Stimulated activated memory B cell treated with anti-CD40 and anti-IgM and Interleukin-4, amounts not matched to agents 10 μg/mL and 1 μg/mL and 100 μg/mL, for 72 hours (primary cell): Measurements from ENCODE around the gene ATAD3A.
"Not testable (repeated sequence)": the region's sequence is repeated elsewhere in the genome, so short reads cannot be mapped to it uniquely, and the experiment has no call there.

ENCODE experiments used
- ATAC-seq: fragments of 150-1000 bp; cut with Tn5 transposase; 2 replicates; pipeline ENCODE4 v1.10.0; 2021
- H3K27ac Mint-ChIP-seq: one replicate; pipeline ENCODE4 v1.8.0; 2022; ENCODE audit warnings: mild to moderate bottlenecking, mixed read lengths
- H3K27me3 Mint-ChIP-seq: one replicate; pipeline ENCODE4 v1.8.0; 2022; ENCODE audit warnings: mixed read lengths
- H3K36me3 Mint-ChIP-seq: one replicate; pipeline ENCODE4 v1.8.0; 2022; ENCODE audit warnings: mixed read lengths
- H3K4me1 Mint-ChIP-seq: one replicate; pipeline ENCODE4 v1.8.0; 2022; ENCODE audit warnings: mixed read lengths
- H3K4me3 Mint-ChIP-seq: one replicate; pipeline ENCODE4 v1.8.0; 2022; ENCODE audit warnings: mild to moderate bottlenecking, moderate library complexity, mixed read lengths
- H3K9me3 Mint-ChIP-seq: one replicate; pipeline ENCODE4 v1.8.0; 2022; ENCODE audit warnings: mixed read lengths

Gene ATAD3A

GRCh38 chr1:1509465-1509850 lies 2.5 kb upstream of the ATAD3A start:
- peaks cover 29% of the 10 kb centered on the region for H3K4me1 Mint-ChIP-seq
- not testable (repeated sequence) for H3K36me3 Mint-ChIP-seq, H3K27me3 Mint-ChIP-seq, H3K9me3 Mint-ChIP-seq, ATAC-seq, H3K4me3 Mint-ChIP-seq, H3K27ac Mint-ChIP-seq

GRCh38 chr1:1510912-1511532 lies 940 bp upstream of the ATAD3A start:
- no peak for ATAC-seq
- Mint-ChIP-seq H3K36me3 (peaks cover 8% of the 10 kb centered on the region), H3K9me3 (no peaks in the 10 kb centered on the region), H3K4me1 (peaks cover 15% of the 10 kb centered on the region), H3K27ac (peak overlapping the region; percentile 85), H3K4me3 (peak overlapping the region; percentile 87), H3K27me3 (no peaks in the 10 kb centered on the region)

GRCh38 chr1:1512425-1512824 lies 463 bp downstream of the ATAD3A start:
- H3K27me3 Mint-ChIP-seq, H3K36me3 Mint-ChIP-seq, H3K9me3 Mint-ChIP-seq: not testable (repeated sequence)
- Mint-ChIP-seq H3K4me1 (peaks cover 15% of the 10 kb centered on the region), H3K27ac (peak overlapping the region; percentile 85), H3K4me3 (peak overlapping the region; percentile 68)
- ATAC-seq: peak; percentile 9

GRCh38 chr1:1513675-1514074 lies 1.7 kb downstream of the ATAD3A start:
- not testable (repeated sequence) for H3K9me3 Mint-ChIP-seq, ATAC-seq, H3K27me3 Mint-ChIP-seq
- Mint-ChIP-seq H3K27ac (peak overlapping the region; percentile 49), H3K4me1 (peaks cover 15% of the 10 kb centered on the region), H3K36me3 (peaks cover 18% of the 10 kb centered on the region), H3K4me3 (peak overlapping the region; percentile 68)

- not testable (repeated sequence) for H3K4me3 Mint-ChIP-seq, H3K27ac Mint-ChIP-seq, ATAC-seq, H3K9me3 Mint-ChIP-seq, H3K27me3 Mint-ChIP-seq
- H3K36me3 Mint-ChIP-seq: peaks cover 20% of the 10 kb centered on the region
- H3K4me1 Mint-ChIP-seq: peaks cover 15% of the 10 kb centered on the region
These were observed 2.4 kb downstream of the ATAD3A start for GRCh38 chr1:1514376-1514775.

- H3K36me3 Mint-ChIP-seq: peaks cover 40% of the 10 kb centered on the region
- H3K4me3 Mint-ChIP-seq: not testable (repeated sequence)
These were observed 5.0 kb downstream of the ATAD3A start for GRCh38 chr1:1516923-1517322.

GRCh38 chr1:1517973-1518620 lies 6.1 kb downstream of the ATAD3A start:
- H3K9me3 Mint-ChIP-seq: no peaks in the 10 kb centered on the region
- ATAC-seq: peak; percentile 59
- no peaks in the 10 kb centered on the region for H3K27me3 Mint-ChIP-seq
- no peak overlapping the region for H3K27ac Mint-ChIP-seq
- H3K4me3 Mint-ChIP-seq: no peak overlapping the region
- peaks cover 41% of the 10 kb centered on the region for H3K36me3 Mint-ChIP-seq
- H3K4me1 Mint-ChIP-seq: peaks cover 7% of the 10 kb centered on the region

More at GRCh38 chr1:1516923-1517322, 5.0 kb downstream of the ATAD3A start:
- not testable (repeated sequence) for H3K27ac Mint-ChIP-seq, H3K4me1 Mint-ChIP-seq, H3K27me3 Mint-ChIP-seq, H3K9me3 Mint-ChIP-seq, ATAC-seq

- peaks cover 41% of the 10 kb centered on the region for H3K36me3 Mint-ChIP-seq
- not testable (repeated sequence) for H3K4me1 Mint-ChIP-seq, H3K9me3 Mint-ChIP-seq, H3K27me3 Mint-ChIP-seq, H3K27ac Mint-ChIP-seq, H3K4me3 Mint-ChIP-seq
- peak; percentile 9 for ATAC-seq
These were observed 6.7 kb downstream of the ATAD3A start for GRCh38 chr1:1518621-1519007.

- not testable (repeated sequence) for H3K4me1 Mint-ChIP-seq, ATAC-seq, H3K27ac Mint-ChIP-seq, H3K27me3 Mint-ChIP-seq, H3K4me3 Mint-ChIP-seq, H3K9me3 Mint-ChIP-seq
- peaks cover 41% of the 10 kb centered on the region for H3K36me3 Mint-ChIP-seq
These were observed 8.0 kb downstream of the ATAD3A start for GRCh38 chr1:1519805-1520505.

GRCh38 chr1:1521331-1521730 lies 9.4 kb downstream of the ATAD3A start:
- ATAC-seq: no peak
- H3K36me3 Mint-ChIP-seq: peaks cover 33% of the 10 kb centered on the region
- no peaks in the 10 kb centered on the region for H3K27me3 Mint-ChIP-seq
- no peak overlapping the region for H3K4me3 Mint-ChIP-seq
- H3K4me1 Mint-ChIP-seq: no peaks in the 10 kb centered on the region
- H3K27ac Mint-ChIP-seq: no peak overlapping the region
- H3K9me3 Mint-ChIP-seq: no peaks in the 10 kb centered on the region

GRCh38 chr1:1522536-1522935 lies 10.6 kb downstream of the ATAD3A start:
- H3K4me1 Mint-ChIP-seq, H3K9me3 Mint-ChIP-seq: not testable (repeated sequence)

GRCh38 chr1:1523226-1523625 lies 11.3 kb downstream of the ATAD3A start:
- not testable (repeated sequence) for H3K27me3 Mint-ChIP-seq, H3K4me3 Mint-ChIP-seq, H3K9me3 Mint-ChIP-seq, H3K4me1 Mint-ChIP-seq, H3K27ac Mint-ChIP-seq, ATAC-seq
- peaks cover 40% of the 10 kb centered on the region for H3K36me3 Mint-ChIP-seq

More at GRCh38 chr1:1522536-1522935, 10.6 kb downstream of the ATAD3A start:
- not testable (repeated sequence) for H3K27ac Mint-ChIP-seq, ATAC-seq, H3K27me3 Mint-ChIP-seq, H3K4me3 Mint-ChIP-seq
- peaks cover 40% of the 10 kb centered on the region for H3K36me3 Mint-ChIP-seq

GRCh38 chr1:1523651-1524050 lies 11.7 kb downstream of the ATAD3A start:
- not testable (repeated sequence) for H3K4me3 Mint-ChIP-seq, H3K27ac Mint-ChIP-seq, H3K9me3 Mint-ChIP-seq, H3K27me3 Mint-ChIP-seq, H3K4me1 Mint-ChIP-seq, ATAC-seq
- peaks cover 36% of the 10 kb centered on the region for H3K36me3 Mint-ChIP-seq

- not testable (repeated sequence) for ATAC-seq, H3K4me1 Mint-ChIP-seq, H3K27ac Mint-ChIP-seq, H3K27me3 Mint-ChIP-seq, H3K4me3 Mint-ChIP-seq, H3K9me3 Mint-ChIP-seq
- H3K36me3 Mint-ChIP-seq: peaks cover 35% of the 10 kb centered on the region
These were observed 12.9 kb downstream of the ATAD3A start for GRCh38 chr1:1524750-1525383.

GRCh38 chr1:1526476-1526875 lies 14.5 kb downstream of the ATAD3A start:
- H3K27ac Mint-ChIP-seq, ATAC-seq, H3K9me3 Mint-ChIP-seq, H3K27me3 Mint-ChIP-seq, H3K4me3 Mint-ChIP-seq, H3K4me1 Mint-ChIP-seq: not testable (repeated sequence)
- peaks cover 33% of the 10 kb centered on the region for H3K36me3 Mint-ChIP-seq
